ENCODE measurements around the gene CCDC201.

Gene CCDC201

GRCh38 chr7:45892407-45893035 is 19.6 kb upstream of the CCDC201 start:
- DNase-seq: no peak

GRCh38 chr7:45891462-45892402 is 18.9 kb upstream of the CCDC201 start:
- DNase-seq: no peak

DNA sequence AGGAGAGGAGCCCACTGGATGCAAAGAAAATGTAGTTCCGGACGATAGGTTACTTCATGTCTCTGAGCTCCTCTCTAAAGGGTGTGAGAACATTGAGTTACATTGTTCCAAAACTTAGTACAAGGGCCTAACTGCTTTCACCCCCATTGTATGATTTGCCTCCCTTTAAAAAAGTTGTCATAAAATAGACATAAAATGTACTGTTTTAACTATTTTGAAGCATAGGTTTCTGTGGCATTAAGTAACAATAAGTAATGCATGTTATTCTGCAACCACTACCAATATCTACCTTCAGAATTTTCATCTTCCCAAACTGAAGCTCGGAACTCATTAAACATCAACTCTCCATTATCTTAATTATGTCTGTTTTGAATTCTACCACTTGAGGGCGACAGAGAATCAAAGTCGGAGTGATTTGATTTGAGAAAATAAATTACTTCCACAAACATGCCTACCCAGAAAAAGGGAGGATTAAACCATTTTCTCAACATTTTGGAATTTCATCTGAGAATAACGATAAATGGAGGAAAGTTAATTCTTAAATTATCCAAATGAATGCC is 18.1 kb upstream of the CCDC201 start:
- peak in 1 of 5 donors; percentile 4 for DNase-seq

DNA sequence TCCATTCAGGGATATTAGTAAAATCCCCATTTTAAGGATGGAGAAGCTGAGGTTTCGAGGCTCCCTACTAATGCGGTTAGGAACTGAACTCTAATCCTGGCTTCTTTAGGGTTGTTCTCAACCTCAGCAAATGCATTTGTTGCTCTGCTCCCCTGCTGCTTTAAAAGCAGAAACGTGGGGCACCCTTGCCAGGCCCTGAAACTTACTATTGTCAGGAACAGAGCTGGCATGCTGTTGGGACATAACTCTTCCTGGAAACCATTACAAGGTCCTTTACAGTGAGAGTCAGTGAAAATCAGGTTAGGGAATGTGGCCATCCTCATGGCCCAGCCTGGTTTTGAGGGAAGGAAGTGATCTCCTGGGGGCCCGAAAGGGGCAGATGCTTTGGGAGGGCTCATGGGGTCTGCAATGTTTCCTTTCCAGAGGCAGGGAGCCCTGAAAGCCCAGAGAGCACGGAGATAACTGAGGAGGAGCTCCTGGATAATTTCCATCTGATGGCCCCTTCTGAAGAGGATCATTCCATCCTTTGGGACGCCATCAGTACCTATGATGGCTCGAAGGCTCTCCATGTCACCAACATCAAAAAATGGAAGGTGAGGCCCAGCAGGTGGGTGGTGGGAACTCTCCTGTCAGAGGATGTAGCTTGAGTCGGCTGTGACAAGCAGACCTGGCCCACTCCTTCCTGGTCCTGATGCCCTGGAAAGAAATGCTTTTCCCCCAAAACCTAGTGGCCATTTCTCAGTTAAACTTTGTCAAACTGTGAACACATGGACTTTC is 17.4 kb upstream of the CCDC201 start:
- no peak for DNase-seq

- no peak for DNase-seq
These were observed 16.6 kb upstream of the CCDC201 start for GRCh38 chr7:45889367-45890067.

GRCh38 chr7:45888993-45889366 is 16.1 kb upstream of the CCDC201 start:
- no peak for DNase-seq

DNA sequence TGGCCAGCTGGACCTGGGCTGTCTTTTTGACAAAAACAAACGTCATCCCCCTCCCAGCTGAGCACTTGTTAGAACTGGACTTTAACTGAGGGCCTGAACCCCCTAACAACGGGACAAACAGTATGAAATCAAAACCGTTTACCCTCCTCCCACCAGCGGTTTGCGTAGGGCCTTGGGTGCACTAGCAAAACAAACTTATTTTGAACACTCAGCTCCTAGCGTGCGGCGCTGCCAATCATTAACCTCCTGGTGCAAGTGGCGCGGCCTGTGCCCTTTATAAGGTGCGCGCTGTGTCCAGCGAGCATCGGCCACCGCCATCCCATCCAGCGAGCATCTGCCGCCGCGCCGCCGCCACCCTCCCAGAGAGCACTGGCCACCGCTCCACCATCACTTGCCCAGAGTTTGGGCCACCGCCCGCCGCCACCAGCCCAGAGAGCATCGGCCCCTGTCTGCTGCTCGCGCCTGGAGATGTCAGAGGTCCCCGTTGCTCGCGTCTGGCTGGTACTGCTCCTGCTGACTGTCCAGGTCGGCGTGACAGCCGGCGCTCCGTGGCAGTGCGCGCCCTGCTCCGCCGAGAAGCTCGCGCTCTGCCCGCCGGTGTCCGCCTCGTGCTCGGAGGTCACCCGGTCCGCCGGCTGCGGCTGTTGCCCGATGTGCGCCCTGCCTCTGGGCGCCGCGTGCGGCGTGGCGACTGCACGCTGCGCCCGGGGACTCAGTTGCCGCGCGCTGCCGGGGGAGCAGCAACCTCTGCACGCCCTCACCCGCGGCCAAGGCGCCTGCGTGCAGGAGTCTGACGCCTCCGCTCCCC is 15.5 kb upstream of the CCDC201 start, which contains the start of gene IGFBP1:
Gene IGFBP1 (plus strand): TSS at position 304 of the 808 bp plus-strand sequence. CDS start 165 bp downstream, at position 469.
- DNase-seq: no peak

DNA sequence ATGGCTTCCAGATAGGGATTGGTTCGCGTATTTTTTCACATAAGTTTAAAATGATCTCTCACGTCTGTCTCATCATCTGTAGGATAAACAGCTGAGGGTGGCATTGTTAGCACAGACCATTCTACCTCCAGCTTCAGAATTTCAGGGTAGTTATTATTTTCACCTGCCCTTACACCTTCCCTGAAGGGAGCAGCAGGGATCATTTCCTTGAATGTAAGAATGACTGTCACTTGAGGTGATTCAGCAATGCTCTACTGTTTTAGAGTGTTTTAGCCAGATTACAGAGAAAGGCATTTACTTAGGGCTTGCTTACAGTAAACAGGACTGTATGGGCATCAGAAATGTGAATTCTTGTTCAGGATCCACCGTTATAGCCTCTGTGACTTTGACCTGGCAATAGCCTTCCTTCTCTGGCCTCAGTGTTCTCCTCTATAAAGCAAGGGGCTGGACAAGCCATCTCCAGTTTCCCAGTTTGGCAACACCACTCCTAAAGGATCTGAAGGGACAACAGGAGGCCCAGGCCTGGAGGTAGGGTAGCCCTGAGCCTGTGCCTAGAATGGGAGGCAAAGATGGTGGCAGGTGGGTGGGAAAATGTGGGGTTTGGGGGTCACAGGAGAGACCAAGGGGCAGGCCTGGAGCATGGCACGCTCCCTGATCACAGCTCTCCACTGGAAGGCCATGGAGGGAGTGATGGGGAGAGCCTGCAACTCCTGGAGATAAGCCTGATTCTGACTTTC is 14.2 kb upstream of the CCDC201 start:
- DNase-seq: no peak

- no peak for DNase-seq
These were observed 12.5 kb upstream of the CCDC201 start for GRCh38 chr7:45885264-45885882.

GRCh38 chr7:45884136-45884535 is 11.3 kb upstream of the CCDC201 start:
- no peak for DNase-seq

DNA sequence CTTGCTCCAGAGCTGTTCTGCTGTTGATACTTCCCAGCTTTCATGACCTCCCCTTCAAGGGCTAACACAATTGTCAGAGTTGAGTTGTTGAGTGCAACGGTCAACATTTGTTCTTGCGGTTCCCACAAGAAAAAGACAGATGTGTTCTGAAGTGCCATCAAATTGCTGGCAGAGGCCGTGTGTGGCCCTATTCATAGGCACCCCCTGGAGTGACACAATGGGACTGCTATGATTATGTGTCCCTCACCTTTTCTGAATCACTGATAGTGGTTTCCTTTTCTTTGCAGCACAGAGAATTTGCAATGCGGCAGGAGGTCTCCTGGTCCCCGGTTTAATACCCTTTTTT is 9.6 kb upstream of the CCDC201 start:
- DNase-seq: no peak

DNA sequence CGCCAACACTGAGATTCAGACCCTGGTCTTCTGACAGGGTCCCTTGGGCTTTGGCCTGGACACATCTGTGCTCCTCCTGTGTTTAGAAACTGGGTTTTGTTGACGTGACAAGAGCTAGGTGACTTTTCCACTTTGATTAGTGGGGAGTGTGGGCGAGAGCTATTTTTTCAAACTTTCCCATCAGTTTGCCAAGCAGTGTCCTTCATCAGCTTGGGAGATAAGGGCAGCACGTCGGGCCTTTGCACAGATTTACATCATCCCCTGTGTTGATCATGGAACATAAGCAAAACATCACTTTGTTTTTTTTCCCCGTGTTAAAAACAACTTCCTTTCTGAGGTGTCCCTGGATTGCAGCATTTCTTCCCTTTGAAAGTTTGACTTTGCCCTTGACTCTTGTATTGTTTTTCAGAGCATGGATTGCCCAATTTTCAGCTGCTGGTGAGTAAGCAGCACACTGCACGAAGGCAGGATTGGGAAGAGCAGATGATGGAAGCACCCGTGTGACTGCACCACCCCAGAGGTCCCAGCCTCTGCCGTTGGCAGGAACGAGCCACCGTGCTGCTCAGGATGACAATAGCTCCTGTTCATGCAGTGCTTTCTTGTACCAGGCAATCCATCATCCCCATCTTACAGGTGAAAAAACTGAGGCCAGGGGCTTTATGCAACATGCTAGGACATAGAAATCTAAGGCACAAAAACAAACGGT is 9.0 kb upstream of the CCDC201 start:
- DNase-seq: no peak

GRCh38 chr7:45881280-45881758 is 8.4 kb upstream of the CCDC201 start:
- no peak for DNase-seq

DNA sequence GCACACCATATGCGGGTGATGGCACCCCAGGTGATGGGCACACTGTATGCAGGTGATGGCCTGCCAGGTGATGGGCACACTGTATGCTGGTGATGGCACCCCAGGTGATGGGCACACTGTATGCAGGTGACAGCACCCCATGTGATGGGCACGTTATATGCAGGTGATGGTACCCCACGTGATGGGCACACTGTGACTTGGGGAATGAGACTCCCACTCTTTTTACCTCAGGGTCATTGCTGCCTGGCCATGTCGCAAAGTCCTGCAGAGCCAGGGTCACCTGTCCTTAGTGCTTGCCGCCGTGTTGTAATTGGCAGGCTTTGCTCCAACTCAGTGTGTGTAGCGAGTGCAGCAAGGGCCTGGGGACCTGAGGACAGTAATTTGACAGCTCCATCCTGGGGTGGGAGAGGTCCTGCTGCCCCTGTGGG is 7.6 kb upstream of the CCDC201 start:
- DNase-seq: no peak

- no peak for DNase-seq
These were observed 5.7 kb upstream of the CCDC201 start for GRCh38 chr7:45878457-45879144.

GRCh38 chr7:45876519-45876918 is 3.6 kb upstream of the CCDC201 start:
- no peak for DNase-seq

DNA sequence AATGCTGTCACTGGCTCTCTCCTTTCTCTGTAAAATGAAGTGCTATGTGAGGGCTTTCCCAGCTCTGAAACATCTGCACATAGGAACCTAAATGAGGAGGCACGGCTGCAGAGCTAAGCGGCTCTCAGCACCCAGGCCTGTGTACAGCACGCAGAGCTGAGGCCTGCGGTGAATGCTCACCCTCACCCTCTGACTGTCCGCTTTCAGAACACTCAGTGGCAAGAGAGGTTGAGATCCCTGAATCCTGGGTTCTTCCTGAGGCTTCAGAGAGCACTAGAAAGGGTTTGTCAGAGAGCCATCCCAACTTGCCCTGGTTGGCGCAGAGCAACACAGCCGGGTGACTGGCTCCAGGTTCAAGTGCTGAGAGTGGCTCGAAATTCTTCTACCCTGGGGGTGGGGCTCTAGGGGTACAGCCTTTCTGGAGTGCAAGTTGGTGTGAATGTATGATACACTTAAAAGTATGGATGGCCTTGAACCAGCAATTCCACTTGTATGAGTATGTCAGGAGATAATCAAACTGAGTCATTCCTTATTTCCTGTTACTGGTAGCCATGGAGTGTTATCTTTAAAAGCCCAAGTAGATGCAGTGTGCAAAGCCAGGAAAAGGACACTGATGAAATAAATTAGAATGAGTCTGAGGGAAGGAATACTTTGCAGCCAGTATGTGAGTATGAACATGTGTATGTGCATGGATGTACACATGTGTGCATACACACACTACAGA is 1.7 kb upstream of the CCDC201 start:
- no peak for DNase-seq

- no peak for DNase-seq
These were observed 473 bp upstream of the CCDC201 start for GRCh38 chr7:45873355-45873754.
